Stimulated activated CD4-positive, alpha-beta T cell treated with anti-CD3 and anti-CD28 coated beads, Interleukin-2, amount 100 ng/mL, for 24 hours (primary cell): ENCODE results near the gene CDC20B.

Source experiments
- DNase-seq, 2 donors: peaks; one replicate each; pipeline ENCODE4 v3.0.0-alpha.2; 2020

CDC20B gene, protein sequence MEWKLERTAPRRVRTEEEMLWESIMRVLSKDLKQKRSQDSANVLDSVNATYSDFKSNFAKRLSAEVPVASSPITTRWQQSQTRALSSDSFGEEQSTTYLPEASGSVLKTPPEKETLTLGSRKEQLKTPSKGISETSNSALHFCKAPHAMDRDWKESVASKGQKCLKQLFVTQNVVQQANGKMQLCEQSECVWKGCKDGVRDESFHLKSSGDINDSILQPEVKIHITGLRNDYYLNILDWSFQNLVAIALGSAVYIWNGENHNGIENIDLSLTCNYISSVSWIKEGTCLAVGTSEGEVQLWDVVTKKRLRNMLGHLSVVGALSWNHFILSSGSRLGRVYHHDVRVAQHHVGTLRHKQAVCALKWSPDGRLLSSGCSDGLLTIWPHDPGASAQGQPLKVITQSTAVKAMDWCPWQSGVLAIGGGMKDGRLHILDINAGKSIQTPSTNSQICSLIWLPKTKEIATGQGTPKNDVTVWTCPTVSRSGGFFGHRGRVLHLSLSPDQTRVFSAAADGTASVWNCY

DNA sequence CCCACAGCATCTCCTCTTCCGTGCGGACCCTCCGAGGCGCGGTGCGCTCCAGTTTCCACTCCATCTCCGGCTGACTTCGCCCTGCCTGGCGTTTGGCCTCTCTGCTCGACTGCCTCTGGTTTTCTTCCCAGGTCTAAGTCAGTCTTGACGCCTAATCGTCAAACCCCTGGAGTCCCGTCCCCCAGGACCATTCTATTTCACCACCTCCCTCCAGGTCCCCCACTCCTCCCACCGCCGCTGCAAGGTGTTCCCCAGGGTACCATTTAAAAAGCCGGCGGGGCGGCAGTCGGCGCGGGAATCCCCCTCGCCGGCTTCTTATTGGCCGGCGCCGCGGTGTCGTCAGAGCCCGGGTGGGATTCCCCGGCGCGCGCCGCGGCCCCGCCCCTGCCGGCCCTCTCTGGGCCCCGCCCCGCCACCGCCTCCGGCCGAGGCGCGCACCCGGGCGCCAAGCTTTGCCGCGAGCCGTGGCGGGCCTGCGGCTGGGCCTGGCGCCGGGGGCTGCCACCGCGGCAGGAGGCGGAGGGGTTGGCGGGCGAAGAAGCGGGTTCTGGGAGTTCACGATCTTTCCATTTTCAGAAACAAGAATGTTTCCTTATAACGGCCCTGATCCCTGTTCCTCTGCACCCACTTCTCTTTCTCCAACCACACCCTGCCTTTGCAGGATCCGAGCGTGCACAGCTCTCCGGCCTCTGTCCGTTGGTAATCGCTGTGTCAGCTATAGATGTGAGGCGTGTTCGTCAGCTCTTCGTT is at the start of gene CDC20B:
Gene CDC20B, minus strand, starts transcription at position 241 of the 750 bp plus-strand sequence. Its CDS starts 177 bp downstream, at position 64.
- peak; percentile 77 to 85 for DNase-seq

DNA sequence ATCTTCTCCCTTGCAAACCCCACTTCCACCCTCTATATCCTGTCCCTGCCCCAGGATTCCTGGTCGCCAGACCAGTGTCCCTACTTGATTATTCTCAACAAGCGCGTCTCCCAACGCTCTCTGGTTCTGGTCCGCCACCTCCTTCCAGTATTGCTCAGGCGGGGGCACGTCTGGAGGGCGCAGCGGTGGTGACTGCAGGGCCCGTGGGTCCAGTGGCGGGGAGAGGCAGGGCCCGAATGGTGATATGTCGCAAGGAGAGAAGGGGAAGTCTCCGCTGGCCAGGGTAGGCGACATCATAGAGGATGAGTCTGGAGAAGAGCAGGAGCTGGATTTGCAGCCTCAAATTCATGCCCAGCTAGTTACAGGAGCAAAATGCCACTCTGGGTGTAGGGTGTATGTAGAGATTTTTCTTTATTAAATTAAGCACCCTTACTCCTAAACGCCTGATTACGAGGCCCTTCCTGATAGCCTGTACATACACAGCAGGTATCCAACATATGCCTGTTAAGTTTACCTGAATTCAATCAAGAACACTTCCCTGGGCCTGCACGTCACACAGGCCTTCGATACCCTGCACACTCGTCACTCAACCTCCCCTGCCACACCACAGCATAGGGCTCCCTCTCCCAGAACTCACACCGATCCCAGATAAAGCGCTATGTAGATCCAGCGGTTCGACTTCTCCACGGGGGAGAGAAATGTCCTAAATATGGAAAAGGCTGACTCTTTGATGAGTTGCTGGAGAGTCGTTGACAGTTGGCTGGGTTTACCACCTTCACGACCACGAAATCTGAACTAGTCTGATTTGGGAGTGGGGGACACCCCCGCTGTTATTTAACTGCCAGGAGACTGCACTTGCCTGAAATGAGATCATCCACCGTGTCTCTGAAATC is 49.4 kb upstream of the CDC20B start:
- DNase-seq, result no peak

DNA sequence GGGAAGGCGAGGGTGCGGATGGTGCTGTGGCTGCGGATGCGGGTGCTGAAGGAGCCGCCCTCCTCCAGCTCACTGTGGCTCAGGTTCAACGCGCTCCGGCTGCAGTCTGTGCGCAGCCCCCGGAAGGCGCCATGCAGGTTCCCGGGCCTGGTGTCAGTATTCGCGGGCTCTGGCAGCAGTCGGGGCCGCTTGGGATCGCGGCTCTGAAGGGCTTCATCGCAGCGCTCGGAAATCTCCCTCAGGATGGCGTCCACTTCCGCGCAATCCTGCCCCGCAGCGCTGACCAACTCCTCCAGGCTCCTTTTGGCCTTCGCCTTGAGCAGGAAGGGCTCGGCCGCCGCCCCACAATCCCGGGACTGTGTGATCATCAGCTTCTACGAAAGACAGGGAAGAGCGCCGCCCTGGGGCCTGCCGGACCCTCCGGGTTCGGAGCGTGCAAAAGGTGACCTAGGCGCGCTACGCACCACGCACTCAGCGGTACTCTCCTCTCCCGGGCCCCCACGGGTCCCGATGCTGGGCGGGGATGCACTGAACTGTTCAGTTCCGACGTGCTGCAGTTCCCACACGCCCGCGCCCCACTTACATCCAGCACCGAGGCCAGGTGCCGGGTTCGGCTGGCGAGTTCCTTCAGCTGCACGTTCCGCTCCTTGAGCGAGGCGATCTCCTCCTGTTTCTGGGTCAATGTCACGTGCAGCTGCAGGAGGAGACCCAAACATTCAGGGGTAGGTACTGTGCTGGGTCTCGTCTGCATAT is 47.6 kb upstream of the CDC20B start:
- no peak for DNase-seq

DNA sequence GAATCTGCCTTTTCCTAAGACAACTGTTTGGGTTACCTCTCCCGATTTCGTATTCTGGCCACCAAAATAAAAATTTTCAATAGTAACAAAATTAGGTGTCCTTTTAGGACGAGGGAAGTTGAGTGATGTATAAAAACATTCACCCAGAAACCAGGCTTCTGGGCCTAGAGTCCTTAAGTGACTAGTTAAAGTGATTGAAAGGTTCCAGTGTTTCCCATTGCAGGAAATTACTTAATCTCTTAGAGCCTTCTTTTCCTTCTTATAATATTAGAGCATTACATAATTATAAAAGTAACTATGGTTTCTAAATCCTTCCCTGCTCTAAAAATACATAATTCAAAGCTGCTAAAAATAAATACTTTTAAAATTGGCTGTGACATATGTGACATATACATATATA is 46.8 kb upstream of the CDC20B start:
- DNase-seq, result no peak

DNA sequence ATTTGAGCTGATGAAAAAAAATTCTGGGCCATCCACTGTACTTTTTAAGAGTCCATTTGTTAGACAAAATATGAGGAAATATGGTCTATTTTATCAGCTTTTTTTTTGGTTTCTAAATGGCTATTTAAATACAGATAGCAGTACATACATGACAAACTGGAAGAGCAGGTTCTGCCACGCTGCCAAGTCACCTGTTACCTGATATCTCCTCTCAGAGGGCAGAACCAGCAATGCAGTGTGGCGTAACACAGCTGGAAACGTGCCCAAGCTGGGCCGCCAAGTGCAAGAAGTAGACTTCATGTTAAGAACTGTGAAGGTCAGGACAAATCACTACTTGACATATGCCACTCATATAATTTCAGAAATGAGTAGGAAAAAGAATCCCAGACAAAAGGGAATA is 46.0 kb upstream of the CDC20B start:
- no peak for DNase-seq

DNA sequence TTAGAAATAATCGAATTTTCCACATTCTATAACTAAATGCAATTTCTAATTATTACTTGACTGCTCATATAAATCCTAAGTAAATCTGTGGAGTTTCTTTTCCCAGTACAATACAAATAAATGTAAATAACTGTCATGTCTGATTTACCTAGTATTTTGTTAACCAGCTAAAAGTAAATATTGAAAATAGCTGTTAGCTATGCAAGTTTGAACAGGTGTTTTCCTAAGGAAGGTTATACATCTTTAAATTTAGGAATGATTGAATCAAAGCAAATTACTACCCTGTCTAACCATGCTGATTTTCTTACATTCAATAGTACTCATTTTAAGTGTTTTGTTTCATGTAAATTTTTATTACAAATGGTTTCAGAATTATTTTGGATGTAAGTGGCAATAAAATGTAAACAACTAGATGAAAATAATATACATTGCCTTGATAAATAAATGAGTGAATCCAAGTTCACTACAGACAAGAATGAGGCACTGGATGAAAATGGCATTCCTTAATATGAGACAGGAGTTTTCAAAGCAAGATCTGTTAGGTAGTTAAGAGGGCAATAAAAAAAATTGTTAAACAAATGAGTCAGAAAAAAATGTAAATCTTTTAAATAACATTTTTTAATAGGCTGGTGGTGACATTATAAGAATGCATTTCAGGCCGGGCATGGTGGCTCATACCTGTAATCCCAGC is 38.4 kb upstream of the CDC20B start:
- no peak for DNase-seq

DNA sequence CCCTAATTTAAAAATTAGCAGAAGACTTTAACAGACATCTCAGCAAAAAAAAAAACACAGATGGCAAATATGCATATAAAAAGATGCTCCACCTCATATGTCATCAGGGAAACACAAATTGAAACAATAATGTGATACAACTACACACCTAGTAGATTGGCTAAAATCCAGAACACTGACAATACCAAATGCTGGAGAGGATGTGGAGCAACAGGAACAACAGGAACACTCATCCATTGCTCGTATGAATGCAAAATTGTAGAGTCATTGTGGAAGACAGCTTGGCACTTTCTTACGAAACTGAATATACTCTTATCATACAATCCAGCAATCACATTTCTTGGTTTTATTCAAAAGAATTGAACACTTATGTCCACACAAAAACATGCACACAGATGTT is 32.0 kb upstream of the CDC20B start:
- no peak for DNase-seq

DNA sequence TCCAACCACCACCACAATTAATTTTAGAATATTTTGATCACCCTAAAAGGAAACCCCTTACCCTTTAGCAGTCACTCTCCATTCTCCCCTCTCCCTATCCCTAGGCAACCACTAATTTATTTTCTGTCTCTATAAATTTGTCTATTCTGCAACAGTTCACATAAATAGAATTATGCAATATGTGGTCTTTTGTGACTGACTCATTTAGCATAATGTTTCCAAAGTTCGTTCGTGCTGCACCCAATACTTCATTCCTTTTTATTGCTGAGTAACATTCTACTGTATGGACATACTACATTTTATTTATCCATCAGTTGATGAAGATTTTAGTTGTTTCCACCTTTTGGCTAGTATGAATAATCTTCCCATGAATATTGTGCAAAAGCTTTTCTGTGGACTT is 18.2 kb upstream of the CDC20B start:
- DNase-seq, result no peak

DNA sequence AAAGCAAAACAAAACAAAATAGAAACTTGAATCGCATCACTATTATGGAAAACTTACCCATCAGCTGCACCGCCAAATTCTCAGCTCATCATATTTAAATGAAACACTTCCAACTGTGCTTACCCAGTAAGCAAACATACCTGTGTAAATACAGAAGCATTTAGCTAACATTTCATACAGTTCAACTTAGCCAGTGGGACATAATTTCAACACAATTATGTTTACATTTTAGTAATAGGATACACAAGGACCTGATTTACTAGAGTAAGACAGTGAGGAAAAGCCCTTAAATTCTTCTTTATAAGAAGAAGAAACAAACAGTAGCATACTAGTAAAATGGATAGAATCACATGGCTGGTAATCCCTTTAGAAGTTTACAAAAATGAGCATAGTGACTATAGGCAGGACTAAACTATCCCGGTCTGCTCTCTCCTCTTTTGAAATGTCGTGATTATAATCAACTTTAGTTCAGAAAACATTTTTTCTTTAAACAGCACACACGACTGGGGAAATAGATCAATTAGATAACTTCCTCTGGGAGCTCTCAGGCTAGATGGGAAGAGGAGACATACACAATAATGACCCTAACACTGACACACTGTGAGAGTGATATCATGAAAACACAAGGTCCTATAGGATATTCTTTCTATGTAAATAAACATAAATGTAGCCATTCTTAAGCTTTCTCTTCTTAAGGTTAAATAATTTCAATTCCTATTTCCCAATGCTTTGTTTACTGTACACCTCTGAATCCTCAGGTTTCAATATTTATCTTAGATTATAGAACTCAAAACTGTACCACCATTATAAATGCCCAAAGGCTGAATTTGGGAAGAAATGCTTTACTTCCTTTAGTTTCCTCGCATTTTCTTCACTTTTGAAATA is 15.9 kb upstream of the CDC20B start:
- no peak for DNase-seq

DNA sequence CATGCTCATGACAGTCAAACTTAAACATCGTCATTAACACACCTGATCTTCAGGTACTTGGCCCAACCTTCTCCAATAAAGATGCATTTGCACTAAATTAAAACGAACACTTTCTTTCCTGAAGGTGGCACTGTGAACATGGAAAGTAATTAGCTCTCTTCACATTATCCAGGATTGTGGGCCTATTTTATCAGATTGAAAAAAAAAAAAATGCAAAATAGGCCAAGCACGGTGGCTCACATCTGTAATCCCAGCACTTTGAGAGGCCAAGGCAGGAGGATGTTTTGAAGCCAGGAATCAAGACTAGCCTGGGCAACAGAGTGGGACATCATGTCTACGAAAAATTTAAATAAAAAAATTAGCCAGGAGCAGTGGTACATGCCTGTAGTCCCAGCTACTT is 14.4 kb upstream of the CDC20B start:
- no peak for DNase-seq

DNA sequence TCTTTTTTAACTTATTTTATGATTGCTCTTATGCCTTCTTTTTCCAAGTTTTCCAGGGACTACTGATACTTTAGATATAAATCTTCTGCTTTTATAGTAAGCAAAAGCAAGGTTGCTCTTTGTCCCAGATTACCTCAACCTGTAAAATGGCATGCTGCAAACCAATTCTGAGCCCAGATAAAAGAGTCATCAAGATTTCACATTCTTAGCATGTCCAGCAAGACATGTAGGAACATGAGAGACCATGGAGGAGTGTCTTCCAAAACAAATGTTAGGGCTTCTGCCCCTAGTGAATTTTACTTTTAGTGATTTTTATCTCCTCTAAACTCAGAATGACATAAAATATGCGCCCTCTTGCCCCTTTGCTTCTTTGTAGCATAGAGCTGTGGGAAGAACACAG is 7.0 kb upstream of the CDC20B start:
- DNase-seq, result no peak

DNA sequence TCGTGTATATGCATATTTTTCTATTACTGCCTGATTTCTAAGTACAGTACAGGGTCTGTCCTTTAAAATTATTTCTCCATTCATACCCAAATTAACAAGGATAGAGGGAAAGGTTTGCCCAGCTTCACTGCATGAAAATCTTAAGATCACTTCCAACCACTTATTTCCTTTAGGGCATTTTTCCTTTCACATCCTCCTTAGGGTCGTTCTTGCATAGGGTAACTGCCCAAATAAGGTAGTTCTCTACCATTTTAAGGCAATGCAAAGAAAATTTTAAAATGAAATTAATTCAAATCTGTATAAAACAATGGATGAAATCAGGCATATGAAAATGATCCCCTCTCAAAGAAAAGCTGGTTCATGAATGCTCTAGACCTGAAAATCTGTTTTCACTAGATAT is 4.1 kb upstream of the CDC20B start:
- no peak for DNase-seq

DNA sequence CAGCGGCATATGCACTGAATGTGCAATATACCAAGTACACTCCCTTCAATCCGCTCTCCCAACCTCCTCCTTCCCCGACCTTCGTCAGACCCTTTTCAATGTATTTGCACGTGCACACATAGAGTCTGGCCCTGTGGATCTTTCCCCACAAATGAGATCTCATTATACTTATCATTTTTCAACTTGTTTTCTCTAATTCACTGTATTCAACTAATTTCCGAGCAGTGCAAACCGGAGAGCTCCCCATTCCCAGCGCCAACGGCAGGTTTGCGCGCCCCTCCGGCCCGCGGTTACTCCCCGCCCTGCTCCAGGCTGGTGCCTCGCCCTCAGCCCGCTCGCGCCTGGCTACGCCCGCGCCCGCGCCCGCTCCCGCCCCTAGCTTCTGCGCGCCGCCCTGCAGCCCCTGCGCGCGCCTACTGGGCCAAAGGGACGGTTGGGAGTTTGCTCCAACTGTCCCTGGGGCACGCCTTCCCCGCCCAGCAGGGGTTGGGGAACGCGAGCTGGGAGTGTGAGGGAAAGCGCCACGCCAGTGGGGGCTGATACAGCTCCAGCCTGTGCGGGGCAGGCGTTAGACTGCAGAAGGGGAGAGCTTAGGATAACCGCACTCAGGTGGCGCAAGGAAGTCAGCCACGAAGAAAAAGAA is 3.3 kb upstream of the CDC20B start:
- DNase-seq, result peak; percentile 22 to 51

DNA sequence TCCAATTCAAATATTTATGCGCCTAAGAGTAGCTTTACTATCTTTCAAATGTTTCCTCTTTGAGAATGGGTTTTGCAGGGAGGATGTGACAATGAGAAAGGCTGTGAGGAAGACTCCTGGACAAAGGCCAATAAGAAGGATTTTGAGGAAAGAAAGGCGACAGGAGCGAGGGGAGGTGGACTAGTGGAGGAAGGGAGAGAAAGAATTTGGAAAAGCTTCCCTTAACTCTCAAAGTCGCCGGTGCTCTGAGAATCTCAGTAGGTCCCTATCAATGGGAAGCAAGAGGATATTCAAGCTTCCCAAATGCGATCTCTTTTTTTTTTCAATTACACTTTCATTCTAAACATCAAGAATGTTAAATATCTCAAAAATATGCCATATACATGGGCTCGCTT is 2.8 kb upstream of the CDC20B start:
- DNase-seq, result no peak

DNA sequence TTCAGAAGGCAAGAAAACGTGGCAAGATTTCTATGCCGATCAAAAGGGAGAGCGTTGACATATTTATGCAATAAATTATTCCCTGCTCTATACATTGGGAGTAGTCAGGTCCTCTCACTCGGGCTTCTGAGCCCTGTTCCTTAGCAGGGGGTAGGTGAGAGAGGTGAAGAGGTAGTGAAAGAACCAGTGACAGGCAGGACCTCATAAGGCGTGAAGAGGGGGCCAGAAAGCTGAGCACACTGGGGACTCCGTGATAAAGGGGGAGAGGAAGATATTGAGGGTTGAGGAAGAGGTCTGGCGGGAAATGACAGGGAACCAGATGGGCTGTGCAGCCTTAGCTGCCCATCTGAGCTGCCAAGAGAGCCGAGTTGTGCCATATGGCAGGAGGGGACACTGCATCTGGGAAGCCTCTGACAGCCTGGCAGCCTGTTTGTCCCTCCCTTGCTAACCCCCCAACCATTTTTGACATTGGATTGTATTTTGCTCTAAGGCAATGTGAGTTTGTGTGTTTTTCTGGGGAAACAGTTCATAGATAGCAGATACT is 782 bp upstream of the CDC20B start:
- peak in 1 of 2 donors; percentile 2 for DNase-seq

DNA sequence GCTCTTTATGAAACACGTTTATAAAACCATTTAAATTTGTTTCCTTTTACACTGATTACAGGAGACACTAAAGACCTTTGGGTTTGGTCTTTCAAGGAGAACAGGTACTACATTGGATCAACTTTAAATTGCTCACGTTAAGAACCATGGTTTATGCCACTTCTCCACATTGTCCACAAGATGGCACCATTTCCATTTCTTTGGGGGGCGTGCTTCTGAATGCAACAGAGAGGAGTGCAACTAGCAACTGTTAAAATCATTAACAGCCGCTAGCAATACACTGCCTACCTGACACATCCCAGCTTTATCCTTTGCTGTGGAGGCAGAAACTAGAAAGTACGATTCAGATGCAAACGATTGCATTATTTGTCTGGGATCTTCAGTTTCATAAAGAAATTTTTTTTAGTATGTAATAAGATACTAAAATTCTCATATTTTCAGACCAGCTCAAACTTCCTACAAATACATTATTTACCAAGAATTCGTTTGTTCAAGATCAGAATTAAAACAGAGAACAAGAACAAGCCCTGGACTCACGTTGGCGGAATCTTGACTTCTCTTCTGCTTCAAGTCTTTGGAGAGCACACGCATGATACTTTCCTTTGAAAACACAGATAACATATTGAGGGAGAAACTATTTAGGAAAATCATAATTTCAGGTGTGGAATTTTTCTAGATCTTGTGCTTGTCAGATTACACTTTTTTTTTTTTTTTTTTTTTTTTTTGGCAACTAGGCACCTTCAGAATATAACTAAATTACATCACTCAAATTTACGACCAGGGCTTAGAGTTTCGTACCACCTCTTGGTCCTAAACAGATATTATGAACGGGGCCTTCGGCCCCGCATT is 702 bp downstream of the CDC20B start:
- peak; percentile 42 to 58 for DNase-seq

DNA sequence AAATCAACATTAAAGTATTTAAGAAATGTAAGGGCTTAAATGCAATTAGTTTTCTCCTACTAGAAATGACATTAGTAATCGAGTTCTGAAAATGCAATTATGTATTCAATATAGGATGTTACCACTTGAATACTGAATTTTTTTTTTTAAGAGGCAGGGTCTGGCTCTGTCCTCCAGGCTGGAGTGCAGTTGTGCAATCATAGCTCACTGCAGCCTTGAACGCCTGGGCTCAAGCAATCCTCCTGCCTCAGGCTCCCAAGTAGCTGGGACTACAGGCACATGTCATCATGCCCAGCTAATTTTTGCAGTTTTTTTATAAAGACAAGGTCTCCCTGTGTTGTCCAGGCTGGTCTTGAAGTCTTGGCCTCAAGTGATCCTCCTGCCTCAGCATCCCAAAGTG is 1.5 kb downstream of the CDC20B start:
- no peak for DNase-seq

DNA sequence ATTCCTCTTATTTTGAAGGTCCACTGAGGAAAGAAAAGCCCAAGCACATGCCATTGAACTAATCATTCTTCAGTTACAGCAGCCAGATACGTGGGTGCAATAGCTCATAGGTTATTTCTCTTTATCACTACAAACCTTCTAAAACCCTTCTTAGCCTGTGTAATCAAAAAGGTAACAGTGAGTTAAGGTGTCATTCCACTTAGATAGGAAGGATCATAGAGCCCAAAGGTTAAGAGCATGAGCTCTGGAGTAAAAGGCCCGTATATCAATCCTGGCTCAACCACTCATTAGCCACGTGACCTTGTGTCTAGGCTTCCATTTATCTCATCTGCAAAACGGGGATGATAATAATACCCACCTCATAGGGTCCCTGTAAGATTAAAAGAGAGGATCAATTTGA is 10.3 kb downstream of the CDC20B start:
- no peak for DNase-seq
